ENCODE measurements around the gene FSTL5. TPM values are rescaled to one million over a fixed set of nuclear protein-coding genes. Genes with fewer than 3 reads are reported as not detected.

Gene FSTL5
- total RNA-seq, 2 experiments from 2014 or later, result not detected

- TF ChIP-seq, protein P1, sequence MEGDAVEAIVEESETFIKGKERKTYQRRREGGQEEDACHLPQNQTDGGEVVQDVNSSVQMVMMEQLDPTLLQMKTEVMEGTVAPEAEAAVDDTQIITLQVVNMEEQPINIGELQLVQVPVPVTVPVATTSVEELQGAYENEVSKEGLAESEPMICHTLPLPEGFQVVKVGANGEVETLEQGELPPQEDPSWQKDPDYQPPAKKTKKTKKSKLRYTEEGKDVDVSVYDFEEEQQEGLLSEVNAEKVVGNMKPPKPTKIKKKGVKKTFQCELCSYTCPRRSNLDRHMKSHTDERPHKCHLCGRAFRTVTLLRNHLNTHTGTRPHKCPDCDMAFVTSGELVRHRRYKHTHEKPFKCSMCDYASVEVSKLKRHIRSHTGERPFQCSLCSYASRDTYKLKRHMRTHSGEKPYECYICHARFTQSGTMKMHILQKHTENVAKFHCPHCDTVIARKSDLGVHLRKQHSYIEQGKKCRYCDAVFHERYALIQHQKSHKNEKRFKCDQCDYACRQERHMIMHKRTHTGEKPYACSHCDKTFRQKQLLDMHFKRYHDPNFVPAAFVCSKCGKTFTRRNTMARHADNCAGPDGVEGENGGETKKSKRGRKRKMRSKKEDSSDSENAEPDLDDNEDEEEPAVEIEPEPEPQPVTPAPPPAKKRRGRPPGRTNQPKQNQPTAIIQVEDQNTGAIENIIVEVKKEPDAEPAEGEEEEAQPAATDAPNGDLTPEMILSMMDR (IDR thresholded peaks at IDR 0.05), result no peak
- intact Hi-C loops (cut with micrococcal nuclease), result no loop called here
- Mint-ChIP-seq H3K27ac (no peak overlapping the region), H3K27me3 (no peaks in the 10 kb centered on the region), H3K4me3 (no peak overlapping the region), H3K36me3 (ENCODE audit: low read depth) (no peaks in the 10 kb centered on the region), H3K4me1 (ENCODE audit: low read depth) (no peaks in the 10 kb centered on the region), H3K9me3 (peaks cover 1% of the 10 kb centered on the region)
- CTCF ChIA-PET, result no interaction called here
- ATAC-seq (no peak), DNase-seq (no peak)
- POLR2A ChIA-PET, result no interaction called here
Measured at GRCh38 chr4:161444626-161445025, 719.2 kb downstream of the FSTL5 start.

DNA sequence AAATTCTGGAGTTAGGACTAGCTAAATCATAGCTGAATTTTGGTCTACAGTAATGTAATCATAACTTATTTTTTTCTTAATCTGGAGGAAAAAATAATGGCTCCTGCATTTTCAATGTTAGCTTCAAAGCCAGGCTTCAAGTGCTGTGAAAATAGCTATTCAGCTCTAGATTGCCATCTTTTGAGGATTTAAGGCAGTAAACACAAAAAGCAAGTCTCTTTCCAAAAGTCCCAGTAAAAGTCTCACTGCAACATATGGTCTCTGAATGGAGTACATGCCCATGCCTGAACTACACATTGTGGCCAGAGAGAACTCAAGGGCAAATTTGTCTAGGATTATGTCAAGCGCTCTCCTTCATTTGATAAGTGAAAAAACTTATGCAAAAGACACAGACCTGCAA, 720.9 kb downstream of the FSTL5 start:
- H3K4me3 Mint-ChIP-seq, result no peak overlapping the region
- peaks cover 1% of the 10 kb centered on the region for H3K9me3 Mint-ChIP-seq
- intact Hi-C loops (cut with micrococcal nuclease), result no loop called here
- TF ChIP-seq, protein P1 (IDR thresholded peaks at IDR 0.05), result no peak
- POLR2A ChIA-PET, result interaction anchor here (0.6 kb wide), 1 partner anchor 761 kb away, joined by 3 read pairs; no protein-coding TSS in a partner anchor
- no peaks in the 10 kb centered on the region for H3K27me3 Mint-ChIP-seq
- no peak for ATAC-seq
- no peaks in the 10 kb centered on the region for H3K36me3 Mint-ChIP-seq (ENCODE audit: low read depth)
- no peaks in the 10 kb centered on the region for H3K4me1 Mint-ChIP-seq (ENCODE audit: low read depth)
- no peak for DNase-seq
- H3K27ac Mint-ChIP-seq, result no peak overlapping the region
- CTCF ChIA-PET, result no interaction called here

DNA sequence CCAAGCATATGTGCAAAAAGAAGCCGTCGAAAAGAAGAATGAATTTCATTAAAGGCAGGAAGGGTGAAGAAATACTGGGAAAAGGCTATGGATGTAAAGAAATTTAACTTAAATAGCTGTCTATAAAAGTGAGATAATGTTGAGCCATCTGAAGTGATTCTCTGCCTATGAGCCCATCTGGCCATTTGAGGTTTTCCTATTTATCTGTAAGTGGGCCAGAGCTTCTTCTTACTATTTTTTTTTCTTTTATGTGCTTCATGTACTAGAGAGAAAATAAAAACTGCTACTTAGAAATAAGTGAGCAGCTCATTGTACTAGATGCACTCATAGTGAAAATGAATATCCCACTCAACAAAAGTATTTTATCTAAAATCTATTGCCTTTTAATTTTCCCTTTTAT, 725.7 kb downstream of the FSTL5 start:
- peaks cover 12% of the 10 kb centered on the region for H3K9me3 Mint-ChIP-seq
- CTCF ChIA-PET, result no interaction called here
- H3K36me3 Mint-ChIP-seq (ENCODE audit: low read depth), result no peaks in the 10 kb centered on the region
- DNase-seq (no peak), ATAC-seq (no peak)
- no peak overlapping the region for H3K27ac Mint-ChIP-seq
- no peak overlapping the region for H3K4me3 Mint-ChIP-seq
- no peaks in the 10 kb centered on the region for H3K27me3 Mint-ChIP-seq
- POLR2A ChIA-PET, result no interaction called here
- H3K4me1 Mint-ChIP-seq (ENCODE audit: low read depth), result no peaks in the 10 kb centered on the region
- TF ChIP-seq, protein P1 (IDR thresholded peaks at IDR 0.05), result no peak
- intact Hi-C loops (cut with micrococcal nuclease), result no loop called here

DNA sequence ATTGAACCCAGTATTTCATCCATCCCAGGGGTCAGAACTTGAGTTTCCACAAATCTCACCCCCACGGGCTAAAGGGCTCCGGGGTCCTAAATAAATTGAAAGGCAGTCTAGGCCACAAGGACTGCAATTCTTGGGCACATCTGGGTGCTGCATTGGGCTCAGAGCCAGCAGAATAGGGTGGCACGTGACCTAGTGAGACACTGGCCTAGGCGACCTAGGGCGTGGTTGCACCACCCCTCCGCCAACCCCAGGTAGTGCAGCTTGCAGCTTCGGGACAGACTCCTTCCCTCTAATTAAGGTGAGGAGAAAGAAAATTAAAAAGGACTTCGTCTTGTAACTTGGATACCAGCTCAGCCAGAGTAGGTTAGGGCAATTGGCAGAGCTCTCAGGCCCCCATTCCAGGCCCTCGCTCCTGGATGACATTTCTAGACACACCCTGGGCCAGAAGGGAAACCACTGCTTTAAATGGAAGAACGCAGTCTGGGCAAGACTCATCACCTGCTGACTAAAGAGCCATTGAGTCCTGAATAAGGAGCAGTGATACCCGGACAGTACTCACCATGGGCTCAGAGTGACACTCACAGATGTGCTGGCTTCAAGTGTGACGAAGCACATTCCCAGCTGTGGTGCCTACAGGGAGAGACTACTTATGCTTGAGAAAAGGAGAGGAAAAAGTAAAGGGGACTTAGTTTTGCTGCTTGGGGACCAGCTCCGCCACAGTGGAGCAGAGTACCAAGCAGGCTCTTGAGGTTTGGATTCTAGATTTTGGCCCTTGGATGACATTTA, 735.4 kb downstream of the FSTL5 start:
- ATAC-seq (no peak), DNase-seq (no peak)
- ChIA-PET POLR2A (no interaction called here), CTCF (no interaction called here)
- H3K27me3 Mint-ChIP-seq, result no peaks in the 10 kb centered on the region
- intact Hi-C loops (cut with micrococcal nuclease), result no loop called here
- no peaks in the 10 kb centered on the region for H3K4me1 Mint-ChIP-seq (ENCODE audit: low read depth)
- no peak overlapping the region for H3K27ac Mint-ChIP-seq
- H3K9me3 Mint-ChIP-seq, result peaks cover 4% of the 10 kb centered on the region
- no peaks in the 10 kb centered on the region for H3K36me3 Mint-ChIP-seq (ENCODE audit: low read depth)
- H3K4me3 Mint-ChIP-seq, result no peak overlapping the region
- TF ChIP-seq, protein P1 (IDR thresholded peaks at IDR 0.05), result no peak

DNA sequence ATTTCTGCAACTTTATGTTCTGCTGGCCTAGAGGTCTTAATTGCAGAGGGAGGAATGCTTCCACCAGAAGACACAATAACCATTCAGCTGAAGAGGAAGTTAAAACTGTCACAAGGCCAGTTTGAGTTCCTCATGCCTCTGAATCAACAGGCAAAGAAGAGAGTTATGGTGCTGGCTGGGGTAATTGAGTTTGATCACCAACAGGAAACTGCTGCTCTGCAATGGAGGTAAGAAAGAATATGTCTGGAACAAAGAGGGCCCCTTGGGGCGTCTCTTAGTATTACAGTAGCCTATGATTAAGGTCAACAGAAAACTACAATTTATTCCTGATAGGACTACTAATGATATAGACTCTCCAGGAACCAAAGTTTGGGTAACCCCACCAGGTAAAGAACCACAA, 744.0 kb downstream of the FSTL5 start:
- H3K4me1 Mint-ChIP-seq (ENCODE audit: low read depth), result no peaks in the 10 kb centered on the region
- H3K27me3 Mint-ChIP-seq, result no peaks in the 10 kb centered on the region
- no peak overlapping the region for H3K4me3 Mint-ChIP-seq
- no peak overlapping the region for H3K27ac Mint-ChIP-seq
- intact Hi-C loops (cut with micrococcal nuclease), result no loop called here
- ChIA-PET CTCF (no interaction called here), POLR2A (no interaction called here)
- peaks cover 2% of the 10 kb centered on the region for H3K9me3 Mint-ChIP-seq
- TF ChIP-seq, protein P1 (IDR thresholded peaks at IDR 0.05), result no peak
- H3K36me3 Mint-ChIP-seq (ENCODE audit: low read depth), result no peaks in the 10 kb centered on the region
- DNase-seq (no peak), ATAC-seq (no peak)

All from activated CD8-positive, alpha-beta T cell treated with anti-CD3 and anti-CD28 coated beads for 36 hours (primary cell).